SK-N-SH (cell line): Measurements from ENCODE around the gene SMYD1. TPM values are rescaled to one million over a fixed set of nuclear protein-coding genes. Genes with fewer than 3 reads are reported as not detected.

Experiments used
- CTCF ChIA-PET: fragments of 300-600, 350-600 bp; formaldehyde crosslinking; extraction: SDS; loops from one replicate; lab custom pipeline; 2021; lab: Yijun Ruan, JAX
- POLR2A ChIA-PET: fragments of 350-600 bp; sonication (Branson Sonifier 250); formaldehyde crosslinking; extraction: SDS; loops from one replicate; lab custom pipeline; 2020; ENCODE audit warnings: antibody characterized with exemption, inconsistent platforms; lab: Yijun Ruan, JAX
- DNase-seq: peaks from one replicate; pipeline ENCODE4 v3.0.0; 2012
- H2AFZ ChIP-seq: fragments of 200-600 bp; sonication (generic); 2 replicates; pipeline ENCODE4 v1.8.1; 2016; ENCODE audit warnings: antibody characterized with exemption, mild to moderate bottlenecking, low read depth
- H3F3A ChIP-seq: fragments of 200-600 bp; sonication (generic); replicated peaks from 2 replicates; pipeline ENCODE3; 2016; ENCODE audit warnings: antibody characterized with exemption, mild to moderate bottlenecking; ENCODE audit not compliant: insufficient read depth
- H3K27ac ChIP-seq, 2 experiments: fragments of 200-500 bp in 1 of 2; fragments of 200-600 bp in 1 of 2; sonication (Bioruptor generic) in 1 of 2; sonication (generic), shearing (Covaris generic) in 1 of 2; 2 replicates each; pipeline versions ENCODE4 v1.5.1 to v1.6.1; 2014 to 2016; ENCODE audit warnings: low read depth in 2 of 2, inconsistent platforms in 1 of 2, low read length in 1 of 2, mild to moderate bottlenecking in 1 of 2, mixed read lengths in 1 of 2
- H3K27me3 ChIP-seq: fragments of 200-600 bp; sonication (generic), shearing (Covaris generic); 2 replicates; pipeline ENCODE4 v1.6.1; 2016; ENCODE audit warnings: mixed run types; ENCODE audit not compliant: insufficient read depth
- H3K36me3 ChIP-seq, 2 experiments: fragments of 200-500 bp in 1 of 2; fragments of 200-600 bp in 1 of 2; sonication (Bioruptor generic) in 1 of 2; sonication (generic) in 1 of 2; replicated peaks in 1 of 2; 2 replicates each; pipeline versions ENCODE3 to v1.5.1; 2014 to 2016; ENCODE audit warnings: low read length in 1 of 2, mild to moderate bottlenecking in 1 of 2; ENCODE audit not compliant: insufficient read depth in 2 of 2, control insufficient read depth in 1 of 2
- H3K4me1 ChIP-seq, 2 experiments: fragments of 200-500 bp in 1 of 2; fragments of 200-600 bp in 1 of 2; sonication (Bioruptor generic) in 1 of 2; sonication (generic), shearing (Covaris generic) in 1 of 2; 2 replicates each; pipeline versions ENCODE4 v1.5.1 to v1.6.1; 2014 to 2016; ENCODE audit warnings: low read depth in 1 of 2, low read length in 1 of 2, mixed run types in 1 of 2; ENCODE audit not compliant: insufficient read depth in 2 of 2, control insufficient read depth in 1 of 2
- H3K4me2 ChIP-seq: fragments of 200-600 bp; sonication (generic), shearing (Covaris generic); 2 replicates; pipeline ENCODE4 v1.6.1; 2017; ENCODE audit warnings: mixed run types
- H3K4me3 ChIP-seq, 2 experiments: fragments of 200-500 bp in 1 of 2; fragments of 200-600 bp in 1 of 2; sonication (Bioruptor generic) in 1 of 2; sonication (generic), shearing (Covaris generic) in 1 of 2; 2 replicates each; pipeline versions ENCODE4 v1.5.1 to v1.8.1; 2014 to 2016; ENCODE audit warnings: low read depth in 2 of 2, inconsistent platforms in 1 of 2, low read length in 1 of 2, mild to moderate bottlenecking in 1 of 2, mixed read lengths in 1 of 2, moderate library complexity in 1 of 2
- H3K79me2 ChIP-seq: fragments of 200-600 bp; sonication (generic); 2 replicates; pipeline ENCODE4 v1.8.1; 2017; ENCODE audit warnings: mild to moderate bottlenecking; ENCODE audit not compliant: insufficient read depth
- H3K9ac ChIP-seq: fragments of 200-600 bp; sonication (generic); 2 replicates; pipeline ENCODE4 v1.6.1; 2017; ENCODE audit warnings: mixed run types
- H3K9me2 ChIP-seq: fragments of 200-600 bp; sonication (generic); 2 replicates; pipeline ENCODE4 v1.6.1; 2017; ENCODE audit warnings: mixed run types
- H3K9me3 ChIP-seq: fragments of 200-600 bp; sonication (generic); 2 replicates; pipeline ENCODE4 v1.6.1; 2017; ENCODE audit warnings: mixed run types, mild to moderate bottlenecking, moderate library complexity
- H4K20me1 ChIP-seq: fragments of 200-600 bp; sonication (generic); 2 replicates; pipeline ENCODE4 v1.6.1; 2017; ENCODE audit warnings: mild to moderate bottlenecking, mixed run types; ENCODE audit not compliant: insufficient read depth
- FOXM1 ChIP-seq: IDR thresholded peaks from 2 replicates; pipeline ENCODE4 v1.4.0; 2012; ENCODE audit warnings: low read depth, mild to moderate bottlenecking
- GATA2 ChIP-seq: sonication (generic); formaldehyde crosslinking; IDR thresholded peaks from 2 replicates; pipeline ENCODE4 v1.5.0; 2020; ENCODE audit warnings: mild to moderate bottlenecking, missing genetic modification reagents
- MEF2A ChIP-seq: IDR thresholded peaks from 2 replicates; pipeline ENCODE4 v1.4.0; 2012; ENCODE audit warnings: low read depth, borderline replicate concordance
- NRF1 ChIP-seq: IDR thresholded peaks from 2 replicates; pipeline ENCODE4 v1.6.1; 2012; ENCODE audit warnings: low read depth, mild to moderate bottlenecking, low read length
- POLR2AphosphoS5 ChIP-seq: IDR thresholded peaks from 2 replicates; pipeline ENCODE4 v1.6.1; 2012; ENCODE audit warnings: low read depth, low read length
- RFX5 ChIP-seq: IDR thresholded peaks from 2 replicates; pipeline ENCODE4 v1.6.1; 2012; ENCODE audit warnings: mild to moderate bottlenecking, improper control_type of control experiment, low read length
- RXRA ChIP-seq: IDR thresholded peaks from 2 replicates; pipeline ENCODE4 v1.4.0; 2012; ENCODE audit warnings: low read depth, mild to moderate bottlenecking, borderline replicate concordance
- SMC3 ChIP-seq: IDR thresholded peaks from 2 replicates; pipeline ENCODE4 v1.6.1; 2012; ENCODE audit warnings: low read depth, low read length, improper control_type of control experiment
- TAF1 ChIP-seq: IDR thresholded peaks from 2 replicates; pipeline ENCODE4 v1.6.1; 2012; ENCODE audit warnings: low read depth, mild to moderate bottlenecking, low read length, moderate library complexity, borderline replicate concordance
- TCF12 ChIP-seq: IDR thresholded peaks from 2 replicates; pipeline ENCODE4 v1.4.0; 2012
- TEAD4 ChIP-seq: IDR thresholded peaks from 2 replicates; pipeline ENCODE4 v1.4.0; 2012; ENCODE audit warnings: mild to moderate bottlenecking, borderline replicate concordance; ENCODE audit not compliant: insufficient read depth
- YY1 ChIP-seq: IDR thresholded peaks from 2 replicates; pipeline ENCODE4 v1.4.0; 2012; ENCODE audit warnings: low read depth, mild to moderate bottlenecking
- WGBS: methylation state at CpG from one replicate; pipeline ENCODE4 v1.1.6; 2017; ENCODE audit warnings: low lambda C conversion rate; 5-methylcytosine and 5-hydroxymethylcytosine counted together
- polyA plus RNA-seq, 3 experiments: library from polyadenylated mRNA; depleted of rRNA; stranded (reverse); fragments of >200 nt; gene quantifications; 2 replicates each; pipeline ENCODE4 v1.2.3, GENCODE V29; 2012
- TF ChIP-seq, protein P1 (sequence below): IDR thresholded peaks from 2 replicates; pipeline ENCODE4 v1.4.0; 2012; ENCODE audit warnings: low read depth, borderline replicate concordance
- TF ChIP-seq, protein P2 (sequence below): IDR thresholded peaks from 2 replicates; pipeline ENCODE4 v1.4.0; 2012; ENCODE audit warnings: low read depth
- TF ChIP-seq, protein P3 (sequence below): IDR thresholded peaks from 2 replicates; pipeline ENCODE4; 2012

Gene SMYD1
- polyA plus RNA-seq, 1 of the 3 experiments (the other 2 are of a cell fraction): not detected

DNA sequence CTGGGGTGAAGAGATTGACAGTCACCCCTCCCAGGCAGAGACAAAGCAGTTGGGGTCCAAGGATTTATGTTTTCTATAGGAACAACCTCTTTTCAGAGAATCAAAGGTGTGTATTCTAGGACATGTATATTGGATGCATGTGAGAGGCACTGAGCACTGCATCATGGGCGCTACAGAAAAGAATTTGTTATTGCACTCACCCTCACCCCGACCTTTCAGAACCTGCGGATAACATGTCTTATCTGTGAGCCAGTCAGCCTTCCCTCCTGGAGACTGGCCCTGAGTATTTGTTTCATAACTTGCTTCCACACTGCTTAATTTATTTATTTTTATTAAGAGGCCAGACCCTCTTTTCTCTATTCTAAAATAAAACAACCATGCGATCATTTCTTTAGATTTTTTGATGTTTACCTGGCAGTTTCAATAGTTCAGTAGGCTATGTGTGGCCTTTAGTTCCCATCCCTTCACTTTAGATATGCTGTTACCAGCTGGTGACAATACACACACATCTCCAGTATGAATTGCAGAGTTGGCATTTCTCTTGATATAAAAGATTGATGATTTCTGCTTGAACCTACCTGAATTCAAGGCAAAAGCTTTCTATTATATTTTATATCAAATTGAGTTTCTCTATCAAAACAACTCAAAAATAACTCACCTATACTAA, 30.4 kb downstream of the SMYD1 start:
- Histone ChIP-seq H3K27ac (no peak overlapping the region), H3K9me3 (no peaks in the 10 kb centered on the region), H3K36me3 (no peaks in the 10 kb centered on the region), H3K4me1 (no peaks in the 10 kb centered on the region), H3F3A (no peaks in the 10 kb centered on the region), H3K9ac (no peak overlapping the region), H3K27me3 (no peaks in the 10 kb centered on the region), H4K20me1 (no peaks in the 10 kb centered on the region), H2AFZ (no peak overlapping the region), H3K4me3 (no peak overlapping the region), H3K79me2 (no peaks in the 10 kb centered on the region), H3K9me2 (no peaks in the 10 kb centered on the region), H3K4me2 (no peak overlapping the region)
- ChIA-PET CTCF (interaction anchor here (1.2 kb wide), 1 partner anchor 11 kb away, joined by 4 read pairs; no protein-coding TSS in a partner anchor), POLR2A (no interaction called here)
- WGBS: 57% methylated on average over 4 of the region's 4 CpGs
- no peak for TF ChIP-seq FOXM1
- TF ChIP-seq, protein P1, sequence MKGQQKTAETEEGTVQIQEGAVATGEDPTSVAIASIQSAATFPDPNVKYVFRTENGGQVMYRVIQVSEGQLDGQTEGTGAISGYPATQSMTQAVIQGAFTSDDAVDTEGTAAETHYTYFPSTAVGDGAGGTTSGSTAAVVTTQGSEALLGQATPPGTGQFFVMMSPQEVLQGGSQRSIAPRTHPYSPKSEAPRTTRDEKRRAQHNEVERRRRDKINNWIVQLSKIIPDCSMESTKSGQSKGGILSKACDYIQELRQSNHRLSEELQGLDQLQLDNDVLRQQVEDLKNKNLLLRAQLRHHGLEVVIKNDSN: no peak
- TF ChIP-seq, protein P2, sequence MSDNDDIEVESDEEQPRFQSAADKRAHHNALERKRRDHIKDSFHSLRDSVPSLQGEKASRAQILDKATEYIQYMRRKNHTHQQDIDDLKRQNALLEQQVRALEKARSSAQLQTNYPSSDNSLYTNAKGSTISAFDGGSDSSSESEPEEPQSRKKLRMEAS: no peak
- no peak for TF ChIP-seq NRF1
- no peak for TF ChIP-seq TCF12
- no peak for TF ChIP-seq YY1
- TF ChIP-seq TEAD4: no peak
- no peak for TF ChIP-seq SMC3
- no peak for TF ChIP-seq TAF1
- TF ChIP-seq MEF2A: no peak
- no peak for TF ChIP-seq RFX5
- no peak for TF ChIP-seq GATA2 (CRISPR knock-in tag)
- no peak for DNase-seq

DNA sequence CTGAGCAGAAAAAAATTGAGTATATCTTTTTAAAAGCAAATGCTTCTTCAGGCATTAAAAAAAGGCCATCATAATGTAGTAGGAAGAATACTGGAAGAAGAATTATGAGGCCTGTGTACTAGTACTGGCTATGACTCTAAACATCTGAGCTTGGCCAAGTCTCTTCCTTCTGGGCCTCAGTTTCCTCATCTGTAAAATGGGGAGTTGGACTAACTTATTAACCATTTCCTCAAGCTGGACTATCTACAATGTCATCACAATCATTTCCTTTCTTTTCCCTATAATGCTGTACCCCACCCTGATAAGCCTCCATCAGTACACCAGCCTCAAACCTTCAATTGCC, 30.9 kb downstream of the SMYD1 start:
- Histone ChIP-seq H3K4me2 (no peak overlapping the region), H3K9me3 (no peaks in the 10 kb centered on the region), H3F3A (no peaks in the 10 kb centered on the region), H2AFZ (no peak overlapping the region), H3K27me3 (no peaks in the 10 kb centered on the region), H3K4me1 (no peaks in the 10 kb centered on the region), H3K9ac (no peak overlapping the region), H4K20me1 (no peaks in the 10 kb centered on the region), H3K27ac (no peak overlapping the region), H3K36me3 (no peaks in the 10 kb centered on the region), H3K4me3 (no peak overlapping the region), H3K9me2 (no peaks in the 10 kb centered on the region), H3K79me2 (no peaks in the 10 kb centered on the region)
- ChIA-PET POLR2A (no interaction called here), CTCF (interaction anchor here (1.2 kb wide), 1 partner anchor 10 kb away, joined by 4 read pairs; no protein-coding TSS in a partner anchor)
- TF ChIP-seq YY1 (no peak), TAF1 (no peak), RXRA (no peak), RFX5 (no peak), POLR2AphosphoS5 (no peak)
- TF ChIP-seq, protein P3, sequence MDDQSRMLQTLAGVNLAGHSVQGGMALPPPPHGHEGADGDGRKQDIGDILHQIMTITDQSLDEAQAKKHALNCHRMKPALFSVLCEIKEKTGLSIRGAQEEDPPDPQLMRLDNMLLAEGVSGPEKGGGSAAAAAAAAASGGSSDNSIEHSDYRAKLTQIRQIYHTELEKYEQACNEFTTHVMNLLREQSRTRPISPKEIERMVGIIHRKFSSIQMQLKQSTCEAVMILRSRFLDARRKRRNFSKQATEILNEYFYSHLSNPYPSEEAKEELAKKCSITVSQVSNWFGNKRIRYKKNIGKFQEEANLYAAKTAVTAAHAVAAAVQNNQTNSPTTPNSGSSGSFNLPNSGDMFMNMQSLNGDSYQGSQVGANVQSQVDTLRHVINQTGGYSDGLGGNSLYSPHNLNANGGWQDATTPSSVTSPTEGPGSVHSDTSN: no peak
- DNase-seq: no peak
